A549 (cell line): ENCODE results near the gene ETS2.

Experiments used
- EHMT2 ChIP-seq: fragments of 200-600 bp; sonication (generic); IDR thresholded peaks from 2 replicates; pipeline ENCODE4 v1.6.1; 2016; ENCODE audit warnings: antibody characterized with exemption, low read depth, mild to moderate bottlenecking, moderate library complexity
- SMC3 ChIP-seq: fragments of >200 bp; sonication (Bioruptor Twin); formaldehyde crosslinking; IDR thresholded peaks from 3 replicates; pipeline ENCODE4 v1.6.1; 2018; ENCODE audit warnings: inconsistent platforms
- TF ChIP-seq, protein P1 (sequence below): fragments of >200 bp; sonication (Bioruptor Twin); formaldehyde crosslinking; IDR thresholded peaks from 3 replicates; pipeline ENCODE4 v1.5.1; 2016

DNA sequence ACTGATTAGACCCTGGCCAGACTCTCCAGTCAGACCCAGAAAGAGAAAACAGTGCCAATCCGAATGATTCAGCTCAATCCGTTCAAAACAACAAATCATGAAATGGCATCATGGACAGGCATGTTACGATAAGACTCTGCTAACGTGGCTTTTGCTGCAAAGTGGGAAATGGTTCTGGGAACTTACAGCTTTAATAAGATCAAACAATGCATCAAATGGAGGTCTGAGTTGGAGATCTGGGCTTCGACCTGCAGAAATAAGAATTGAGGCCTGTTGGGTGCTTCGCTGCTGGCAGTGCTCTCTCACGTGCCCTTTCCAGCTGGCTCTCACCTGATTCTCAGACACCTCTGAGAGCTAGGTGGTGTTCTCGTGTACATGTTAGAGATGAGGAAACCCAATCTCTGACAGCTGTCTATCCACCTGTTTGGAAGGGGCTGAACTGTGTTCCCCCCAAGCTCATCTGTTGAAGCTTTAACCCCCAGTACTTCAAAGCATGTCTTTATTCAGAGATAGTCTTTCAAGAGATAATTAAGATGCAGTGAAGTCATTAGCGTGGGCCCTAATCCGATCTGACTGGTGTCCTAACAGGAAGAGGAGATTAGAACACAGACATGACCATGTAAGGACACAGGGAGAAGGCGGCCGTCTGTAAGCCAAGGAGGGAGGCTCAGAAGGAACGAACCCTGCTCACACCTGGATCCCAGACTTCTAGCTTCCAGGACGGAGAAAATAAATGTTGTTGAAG lies 45.5 kb upstream of the ETS2 start:
- TF ChIP-seq SMC3, result no peak
- TF ChIP-seq EHMT2, result no peak
- TF ChIP-seq, protein P1, sequence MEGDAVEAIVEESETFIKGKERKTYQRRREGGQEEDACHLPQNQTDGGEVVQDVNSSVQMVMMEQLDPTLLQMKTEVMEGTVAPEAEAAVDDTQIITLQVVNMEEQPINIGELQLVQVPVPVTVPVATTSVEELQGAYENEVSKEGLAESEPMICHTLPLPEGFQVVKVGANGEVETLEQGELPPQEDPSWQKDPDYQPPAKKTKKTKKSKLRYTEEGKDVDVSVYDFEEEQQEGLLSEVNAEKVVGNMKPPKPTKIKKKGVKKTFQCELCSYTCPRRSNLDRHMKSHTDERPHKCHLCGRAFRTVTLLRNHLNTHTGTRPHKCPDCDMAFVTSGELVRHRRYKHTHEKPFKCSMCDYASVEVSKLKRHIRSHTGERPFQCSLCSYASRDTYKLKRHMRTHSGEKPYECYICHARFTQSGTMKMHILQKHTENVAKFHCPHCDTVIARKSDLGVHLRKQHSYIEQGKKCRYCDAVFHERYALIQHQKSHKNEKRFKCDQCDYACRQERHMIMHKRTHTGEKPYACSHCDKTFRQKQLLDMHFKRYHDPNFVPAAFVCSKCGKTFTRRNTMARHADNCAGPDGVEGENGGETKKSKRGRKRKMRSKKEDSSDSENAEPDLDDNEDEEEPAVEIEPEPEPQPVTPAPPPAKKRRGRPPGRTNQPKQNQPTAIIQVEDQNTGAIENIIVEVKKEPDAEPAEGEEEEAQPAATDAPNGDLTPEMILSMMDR, result no peak
